OCI-LY7 (cell line): ENCODE data around the gene TPO. TPM values are rescaled to one million over a fixed set of nuclear protein-coding genes. Genes with fewer than 3 reads are reported as not detected.

Experiments used
- BruUV-seq: library from RNA; stranded (reverse); fragments of 400-500 nt; replicated peaks from 2 replicates; lab custom pipeline; 2021; lab: Mats Ljungman, UMichigan
- CTCF ChIA-PET: fragments of 300-600 bp; sonication (Branson Sonifier 250); formaldehyde crosslinking; loops from one replicate; lab custom pipeline; 2022; ENCODE audit warnings: antibody characterized with exemption; ENCODE audit not compliant: unreplicated experiment; lab: Charles Lee
- POLR2A ChIA-PET: fragments of 300-600 bp; sonication (Branson Sonifier 250); formaldehyde crosslinking; loops from one replicate; lab custom pipeline; 2022; ENCODE audit warnings: antibody characterized with exemption; lab: Charles Lee
- DNase-seq: peaks from one replicate; pipeline ENCODE4 v3.0.0-alpha.2; 2015; ENCODE audit warnings: low spot score
- H2AFZ ChIP-seq: fragments of 200-600 bp; sonication (generic), shearing (Covaris generic); 2 replicates; pipeline ENCODE4 v1.6.1; 2014; ENCODE audit warnings: mild to moderate bottlenecking, antibody characterized with exemption, low read length, moderate library complexity
- H3K27ac ChIP-seq: fragments of 200-600 bp; sonication (generic); 2 replicates; pipeline ENCODE4 v1.5.1; 2014; ENCODE audit warnings: mixed run types, low read depth, mild to moderate bottlenecking, moderate library complexity, low read length, inconsistent platforms; ENCODE audit not compliant: poor library complexity, severe bottlenecking
- H3K36me3 ChIP-seq: fragments of 200-600 bp; sonication (generic); 2 replicates; pipeline ENCODE4 v1.6.1; 2014; ENCODE audit warnings: mild to moderate bottlenecking, antibody characterized with exemption, low read length, moderate library complexity, mixed read lengths; ENCODE audit not compliant: insufficient read depth
- H3K4me1 ChIP-seq: fragments of 200-600 bp; sonication (generic); 2 replicates; pipeline ENCODE4 v1.5.1; 2014; ENCODE audit warnings: mild to moderate bottlenecking, low read length; ENCODE audit not compliant: insufficient read depth, poor library complexity, severe bottlenecking
- H3K4me2 ChIP-seq: fragments of 200-600 bp; sonication (generic); 2 replicates; pipeline ENCODE4 v1.6.1; 2014; ENCODE audit warnings: mild to moderate bottlenecking, low read length
- H3K4me3 ChIP-seq: fragments of 200-600 bp; sonication (generic); 2 replicates; pipeline ENCODE4 v1.5.1; 2014; ENCODE audit warnings: mild to moderate bottlenecking, low read depth, low read length; ENCODE audit not compliant: poor library complexity, severe bottlenecking
- H3K79me2 ChIP-seq: fragments of 200-600 bp; sonication (generic); 2 replicates; pipeline ENCODE4 v1.6.1; 2016; ENCODE audit warnings: low read depth, mild to moderate bottlenecking, low read length, moderate library complexity, mixed read lengths; ENCODE audit not compliant: insufficient read depth
- H3K9me2 ChIP-seq: fragments of 200-600 bp; sonication (generic); 2 replicates; pipeline ENCODE4 v1.6.1; 2016; ENCODE audit warnings: mild to moderate bottlenecking, low read length, mixed read lengths; ENCODE audit not compliant: insufficient read depth
- H3K9me3 ChIP-seq: fragments of 200-600 bp; sonication (generic); 2 replicates; pipeline ENCODE4 v1.6.1; 2014; ENCODE audit warnings: mild to moderate bottlenecking, mixed run types, low read length, mixed read lengths
- H4K20me1 ChIP-seq: fragments of 200-600 bp; sonication (generic); 2 replicates; pipeline ENCODE4 v1.6.1; 2014; ENCODE audit warnings: mild to moderate bottlenecking, antibody characterized with exemption, low read length, moderate library complexity, mixed read lengths; ENCODE audit not compliant: insufficient read depth
- CTCF ChIP-seq: fragments of 200-600 bp; sonication (generic); conservative IDR thresholded peaks from 2 replicates; pipeline ENCODE4 v1.5.1; 2014; ENCODE audit warnings: mild to moderate bottlenecking, antibody characterized with exemption, low read length, moderate library complexity, mixed read lengths
- EZH2phosphoT487 ChIP-seq: fragments of 200-600 bp; sonication (generic); IDR thresholded peaks from 2 replicates; pipeline ENCODE4 v1.6.1; 2018; ENCODE audit warnings: low read depth, borderline replicate concordance, mild to moderate bottlenecking, mixed run types, antibody characterized with exemption, low read length, moderate library complexity, mixed read lengths
- intact Hi-C: fragments of 100-400 bp; cut with micrococcal nuclease; formaldehyde crosslinking; loops from one replicate; pipeline ENCODE4 v1.10.0; 2022; ENCODE audit not compliant: unreplicated experiment
- total RNA-seq, 2 experiments: library from RNA; depleted of rRNA in 1 of 2; stranded (reverse); fragments of >200 nt in 1 of 2; shearing (Covaris generic) in 1 of 2; gene quantifications; 2 replicates each; pipeline ENCODE4 v1.2.3, GENCODE V29; 2014 to 2022

Gene TPO
- total RNA-seq, 2 experiments from 2014 or later: not detected

DNA sequence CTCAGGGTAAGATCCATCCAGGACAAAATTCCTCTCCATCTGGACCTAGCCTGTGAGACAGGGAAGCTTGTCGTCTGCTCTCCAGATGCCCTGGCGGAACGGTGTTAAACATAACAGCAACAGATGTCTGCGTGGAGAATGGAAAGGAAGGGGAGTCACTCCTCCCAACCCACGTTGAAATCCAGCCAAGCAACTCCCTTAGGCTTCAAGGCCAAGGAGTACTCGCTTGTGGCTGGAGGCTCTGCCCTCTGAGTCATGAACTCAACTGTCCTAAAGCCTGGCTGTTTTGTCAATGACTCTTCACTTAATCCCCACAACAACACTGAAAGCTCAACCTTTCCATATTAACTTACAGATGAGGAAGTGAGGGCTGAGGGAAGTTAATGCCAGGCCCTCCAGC is 42.2 kb downstream of the TPO start:
- TF ChIP-seq CTCF (no peak), EZH2phosphoT487 (no peak)
- POLR2A ChIA-PET: no interaction called here
- Histone ChIP-seq H4K20me1 (no peaks in the 10 kb centered on the region), H3K4me3 (no peak overlapping the region), H2AFZ (no peak overlapping the region), H3K9me3 (no peaks in the 10 kb centered on the region), H3K4me2 (no peak overlapping the region), H3K4me1 (no peaks in the 10 kb centered on the region), H3K9me2 (no peaks in the 10 kb centered on the region), H3K27ac (no peak overlapping the region), H3K36me3 (no peaks in the 10 kb centered on the region), H3K79me2 (no peaks in the 10 kb centered on the region)
- DNase-seq: no peak
- CTCF ChIA-PET: no interaction called here
- no TSS peak for BruUV-seq
- intact Hi-C loops: loop anchor here (10.0 kb wide), 1 partner anchor 459 kb away; no protein-coding TSS in a partner anchor

DNA sequence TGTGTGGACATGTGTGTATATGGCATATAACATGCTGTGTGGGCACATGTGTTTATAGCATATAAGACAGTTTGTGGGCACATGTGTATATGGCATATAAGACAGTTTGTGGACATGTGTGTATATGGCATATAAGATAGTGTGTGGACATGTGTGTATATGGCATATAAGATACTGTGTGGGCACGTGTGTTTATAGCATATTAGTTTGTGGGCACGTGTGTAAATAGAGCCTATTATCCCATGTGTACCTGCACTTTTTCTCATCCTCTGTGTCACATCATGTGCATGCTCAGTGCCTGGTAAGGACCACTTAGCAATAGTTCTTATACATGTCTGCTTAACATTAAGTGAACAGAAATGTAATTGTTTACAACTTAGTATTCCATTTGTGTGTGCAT is 45.2 kb downstream of the TPO start:
- POLR2A ChIA-PET: no interaction called here

More for the DNA sequence above, 45.2 kb downstream of the TPO start:
- TF ChIP-seq EZH2phosphoT487: no peak
- TF ChIP-seq CTCF: no peak
- H3K9me3 ChIP-seq: no peaks in the 10 kb centered on the region
- intact Hi-C loops: loop anchor here (10.0 kb wide), 1 partner anchor 456 kb away; no protein-coding TSS in a partner anchor
- H4K20me1 ChIP-seq: no peaks in the 10 kb centered on the region
- no TSS peak for BruUV-seq
- H3K36me3 ChIP-seq: no peaks in the 10 kb centered on the region
- DNase-seq: no peak
- H3K4me1 ChIP-seq: no peaks in the 10 kb centered on the region
- H3K4me2 ChIP-seq: no peak overlapping the region
- no peaks in the 10 kb centered on the region for H3K79me2 ChIP-seq
- CTCF ChIA-PET: no interaction called here
- H2AFZ ChIP-seq: no peak overlapping the region
- H3K4me3 ChIP-seq: no peak overlapping the region
- H3K27ac ChIP-seq: no peak overlapping the region
- H3K9me2 ChIP-seq: no peaks in the 10 kb centered on the region
